IMR-90 (cell line): ENCODE measurements around the gene MINAR1. TPM values are rescaled to one million over a fixed set of nuclear protein-coding genes. Genes with fewer than 3 reads are reported as not detected.

ENCODE experiments used
- ATAC-seq: fragments of 200-7000 bp; cut with Tn5 transposase; 2 replicates; pipeline ENCODE4 v1.9.1; 2020; ENCODE audit warnings: low read depth, mild to moderate bottlenecking, moderate library complexity
- BruUV-seq: library from RNA; stranded (reverse); fragments of 400-500 nt; replicated peaks from 2 replicates; lab custom pipeline; 2021; lab: Mats Ljungman, UMichigan
- CTCF ChIA-PET: fragments of 300-600 bp; formaldehyde crosslinking; extraction: SDS; loops from one replicate; lab custom pipeline; 2021; ENCODE audit warnings: antibody characterized with exemption; lab: Yijun Ruan, JAX
- POLR2A ChIA-PET: fragments of 300-600 bp; sonication (Branson Sonifier 250); formaldehyde crosslinking; loops from one replicate; lab custom pipeline; 2022; ENCODE audit warnings: antibody characterized with exemption; ENCODE audit not compliant: unreplicated experiment; lab: Charles Lee
- DNase-seq: peaks from one replicate; pipeline ENCODE4 v3.0.0; 2013
- H2AFZ ChIP-seq: replicated peaks from 2 replicates; pipeline ENCODE3; 2013; ENCODE audit warnings: low read length, mild to moderate bottlenecking; ENCODE audit not compliant: poor library complexity
- H2AK5ac ChIP-seq: 2 replicates; pipeline ENCODE4 v1.6.1; 2013; ENCODE audit warnings: low read depth, low read length, inconsistent platforms
- H2AK9ac ChIP-seq: replicated peaks from 2 replicates; pipeline ENCODE3; 2013; ENCODE audit warnings: mild to moderate bottlenecking, low read depth, low read length, moderate library complexity; ENCODE audit not compliant: poor library complexity
- H2BK120ac ChIP-seq: 2 replicates; pipeline ENCODE4 v1.6.1; 2013; ENCODE audit warnings: low read depth, low read length, inconsistent platforms
- H2BK15ac ChIP-seq: 3 replicates; pipeline ENCODE4 v1.6.1; 2013; ENCODE audit warnings: low read depth, low read length, inconsistent platforms
- H2BK20ac ChIP-seq: 2 replicates; pipeline ENCODE4 v1.6.1; 2013; ENCODE audit warnings: low read depth, mild to moderate bottlenecking, inconsistent platforms, low read length, moderate library complexity
- H2BK5ac ChIP-seq: 2 replicates; pipeline ENCODE4 v1.6.1; 2013; ENCODE audit warnings: mild to moderate bottlenecking, low read depth, low read length, inconsistent platforms; ENCODE audit not compliant: poor library complexity, severe bottlenecking
- H3K14ac ChIP-seq: replicated peaks from 2 replicates; pipeline ENCODE4 v1.6.1; 2013; ENCODE audit warnings: low read depth, low read length, inconsistent platforms
- H3K18ac ChIP-seq: 2 replicates; pipeline ENCODE4 v1.6.1; 2013; ENCODE audit warnings: low read depth, low read length, control low read depth
- H3K23ac ChIP-seq: 2 replicates; pipeline ENCODE4 v1.6.1; 2013; ENCODE audit warnings: low read depth, low read length, inconsistent platforms
- H3K27ac ChIP-seq: 2 replicates; pipeline ENCODE4 v1.5.1; 2013; ENCODE audit warnings: mild to moderate bottlenecking, control low read depth, low read length; ENCODE audit not compliant: insufficient read depth
- H3K27me3 ChIP-seq: 2 replicates; pipeline ENCODE4 v1.6.1; 2013; ENCODE audit warnings: low read length; ENCODE audit not compliant: control insufficient read depth, insufficient read depth
- H3K36me3 ChIP-seq: 2 replicates; pipeline ENCODE4 v1.6.1; 2013; ENCODE audit warnings: low read length, mixed read lengths; ENCODE audit not compliant: control insufficient read depth, insufficient read depth
- H3K4ac ChIP-seq: 2 replicates; pipeline ENCODE4 v1.6.1; 2013; ENCODE audit warnings: low read depth, low read length, inconsistent platforms
- H3K4me1 ChIP-seq: 2 replicates; pipeline ENCODE4 v1.6.1; 2013; ENCODE audit warnings: low read length, mixed read lengths; ENCODE audit not compliant: control insufficient read depth, insufficient read depth
- H3K4me2 ChIP-seq: 2 replicates; pipeline ENCODE4 v1.6.1; 2013; ENCODE audit warnings: low read depth, mild to moderate bottlenecking, control low read depth, low read length, moderate library complexity
- H3K4me3 ChIP-seq: 2 replicates; pipeline ENCODE4 v1.5.1; 2013; ENCODE audit warnings: low read depth, mild to moderate bottlenecking, control low read depth, low read length, moderate library complexity; ENCODE audit not compliant: insufficient read depth
- H3K56ac ChIP-seq: 2 replicates; pipeline ENCODE4 v1.6.1; 2013; ENCODE audit warnings: low read length, inconsistent platforms; ENCODE audit not compliant: insufficient read depth; ENCODE audit errors: extremely low read depth
- H3K79me1 ChIP-seq, 2 experiments: 2 replicates each; pipeline ENCODE4 v1.6.1; 2013; ENCODE audit warnings: low read length in 2 of 2, inconsistent platforms in 1 of 2, low read depth in 1 of 2
- H3K9ac ChIP-seq: 2 replicates; pipeline ENCODE4 v1.6.1; 2013; ENCODE audit warnings: low read depth, low read length, control low read depth
- H3K9me1 ChIP-seq: 2 replicates; pipeline ENCODE4 v1.6.1; 2013; ENCODE audit warnings: low read length, inconsistent platforms; ENCODE audit not compliant: insufficient read depth
- H3K9me3 ChIP-seq: 2 replicates; pipeline ENCODE4 v1.6.1; 2013; ENCODE audit warnings: low read length; ENCODE audit not compliant: control insufficient read depth, insufficient read depth
- H4K20me1 ChIP-seq: 2 replicates; pipeline ENCODE4 v1.6.1; 2013; ENCODE audit warnings: low read length, inconsistent platforms; ENCODE audit not compliant: insufficient read depth
- H4K5ac ChIP-seq: 2 replicates; pipeline ENCODE4 v1.6.1; 2013; ENCODE audit warnings: mild to moderate bottlenecking, low read depth, low read length, control low read depth
- H4K8ac ChIP-seq, 2 experiments: 2 replicates each; pipeline ENCODE4 v1.6.1; 2013; ENCODE audit warnings: low read depth in 2 of 2, low read length in 2 of 2, control low read depth in 1 of 2, inconsistent platforms in 1 of 2
- H4K91ac ChIP-seq: 2 replicates; pipeline ENCODE4 v1.6.1; 2013; ENCODE audit warnings: low read depth, low read length, inconsistent platforms; ENCODE audit not compliant: insufficient read depth
- BHLHE40 ChIP-seq: fragments of 150-350 bp; IDR thresholded peaks from 2 replicates; pipeline ENCODE4 v1.6.1; 2016; ENCODE audit warnings: mild to moderate bottlenecking, low read depth, low read length
- CEBPB ChIP-seq: IDR thresholded peaks from 2 replicates; pipeline ENCODE4 v1.6.1; 2012; ENCODE audit warnings: low read depth, low read length, improper control_type of control experiment
- CHD1 ChIP-seq: IDR thresholded peaks from 2 replicates; pipeline ENCODE4 v1.6.1; 2012; ENCODE audit warnings: low read depth, low read length, improper control_type of control experiment
- CTCF ChIP-seq: conservative IDR thresholded peaks from 2 replicates; pipeline ENCODE4 v1.5.1; 2012; ENCODE audit warnings: mild to moderate bottlenecking, low read depth, low read length, improper control_type of control experiment
- ELK1 ChIP-seq: fragments of 150-350 bp; IDR thresholded peaks from 2 replicates; pipeline ENCODE4 v1.6.1; 2016; ENCODE audit warnings: low read depth, mild to moderate bottlenecking, low read length, moderate library complexity, borderline replicate concordance
- FOS ChIP-seq: fragments of 150-350 bp; IDR thresholded peaks from 2 replicates; pipeline ENCODE4 v1.6.1; 2016; ENCODE audit warnings: low read depth, low read length
- MAFK ChIP-seq: IDR thresholded peaks from 2 replicates; pipeline ENCODE4 v1.6.1; 2012; ENCODE audit warnings: low read depth, low read length, improper control_type of control experiment
- MAZ ChIP-seq: IDR thresholded peaks from 2 replicates; pipeline ENCODE4 v1.6.1; 2012; ENCODE audit warnings: low read depth, mild to moderate bottlenecking, low read length, improper control_type of control experiment, moderate library complexity, borderline replicate concordance
- MXI1 ChIP-seq: IDR thresholded peaks from 2 replicates; pipeline ENCODE4 v1.6.1; 2012; ENCODE audit warnings: low read depth, mild to moderate bottlenecking, low read length, moderate library complexity, borderline replicate concordance
- NFE2L2 ChIP-seq: fragments of 150-350 bp; IDR thresholded peaks from 2 replicates; pipeline ENCODE4 v1.6.1; 2016; ENCODE audit warnings: low read depth, mild to moderate bottlenecking, low read length
- POLR2A ChIP-seq: IDR thresholded peaks from 2 replicates; pipeline ENCODE4 v1.6.1; 2012; ENCODE audit warnings: mild to moderate bottlenecking, low read depth, low read length
- RCOR1 ChIP-seq: IDR thresholded peaks from 2 replicates; pipeline ENCODE4 v1.6.1; 2012; ENCODE audit warnings: mild to moderate bottlenecking, low read length, improper control_type of control experiment; ENCODE audit not compliant: insufficient replicate concordance
- RFX5 ChIP-seq: IDR thresholded peaks from 2 replicates; pipeline ENCODE4 v1.8.0; 2012; ENCODE audit warnings: low read depth, mild to moderate bottlenecking, low read length, moderate library complexity
- SMC3 ChIP-seq: fragments of 150-350 bp; IDR thresholded peaks from 2 replicates; pipeline ENCODE4 v1.6.1; 2016; ENCODE audit warnings: low read depth, mild to moderate bottlenecking, antibody characterized with exemption, low read length, moderate library complexity
- USF2 ChIP-seq: fragments of 150-350 bp; IDR thresholded peaks from 2 replicates; pipeline ENCODE4 v1.6.1; 2017; ENCODE audit warnings: mild to moderate bottlenecking, antibody characterized with exemption, low read length, low read depth
- WGBS, 2 experiments: methylation state at CpG; one replicate each; pipeline versions ENCODE4 v1.1.5 to v1.1.7; 2013; ENCODE audit warnings: missing lambda C conversion rate in 2 of 2; ENCODE audit not compliant: insufficient read length in 1 of 2; ENCODE audit errors: extremely low coverage in 2 of 2; 5-methylcytosine and 5-hydroxymethylcytosine counted together
- dilution Hi-C: fragments of 300-500 bp; cut with HindIII; formaldehyde crosslinking; loops from one replicate; pipeline ENCODE4 v1.14.3; 2018; ENCODE audit warnings: low sequenced_read_pairs; ENCODE audit not compliant: unreplicated experiment
- in situ Hi-C: fragments of 300-500 bp; cut with MboI; formaldehyde crosslinking; loops from 3 replicates; pipeline ENCODE4 v1.14.3; 2019; ENCODE audit warnings: low sequenced_read_pairs, inconsistent platforms, mixed read lengths
- intact Hi-C: fragments of 100-400 bp; cut with micrococcal nuclease; formaldehyde crosslinking; loops from 2 replicates; pipeline ENCODE4 v1.10.0; 2022
- polyA plus RNA-seq, 3 experiments: library from polyadenylated mRNA; depleted of rRNA; stranded (reverse); fragments of >200 nt; gene quantifications; 2 replicates each; pipeline ENCODE4 v1.2.3, GENCODE V29; 2012; ENCODE audit warnings: low replicate concordance in 1 of 3
- total RNA-seq: library from RNA; depleted of rRNA; stranded (reverse); fragments of >200 nt; gene quantifications from 2 replicates; pipeline ENCODE4 v1.2.3, GENCODE V29; 2012

MINAR1 gene
- total and polyA plus RNA-seq, 2 of the 4 experiments (the other 2 are of a cell fraction) = 0.65 to 1.6 TPM

GRCh38 chr15:79463043-79463780 lies 31.1 kb downstream of the MINAR1 start:
- Histone ChIP-seq H3K27ac (no peak overlapping the region), H2AFZ (no peak overlapping the region), H3K4ac (no peak overlapping the region), H3K18ac (no peak overlapping the region), H4K5ac (no peak overlapping the region), H3K4me1 (no peaks in the 10 kb centered on the region), H3K36me3 (no peaks in the 10 kb centered on the region), H3K79me1 (no peaks in the 10 kb centered on the region), H3K9ac (no peak overlapping the region), H3K9me3 (no peaks in the 10 kb centered on the region), H3K9me1 (no peaks in the 10 kb centered on the region), H3K56ac (no peak overlapping the region), H4K20me1 (no peaks in the 10 kb centered on the region), H3K23ac (no peak overlapping the region), H3K27me3 (no peaks in the 10 kb centered on the region), H4K91ac (no peak overlapping the region), H3K4me3 (no peak overlapping the region), H3K4me2 (no peak overlapping the region), H2AK5ac (no peak overlapping the region), H4K8ac (no peak overlapping the region), H3K14ac (no peak overlapping the region), H2AK9ac (no peak overlapping the region), H2BK20ac (no peak overlapping the region), H2BK15ac (no peak overlapping the region), H2BK120ac (no peak overlapping the region), H2BK5ac (no peak overlapping the region)
- dilution Hi-C loops (no loop called here), in situ Hi-C loops (no loop called here), intact Hi-C loops (no loop called here)
- DNase-seq (no peak), ATAC-seq (no peak)
- TF ChIP-seq RCOR1 (no peak), NFE2L2 (no peak), USF2 (no peak), MXI1 (no peak), POLR2A (no peak), CTCF (no peak), MAZ (no peak), RFX5 (no peak), CHD1 (no peak), MAFK (no peak), ELK1 (no peak), CEBPB (no peak), SMC3 (no peak), FOS (no peak), BHLHE40 (no peak)
- ChIA-PET CTCF (interaction anchor here (1.5 kb wide), 1 partner anchor 13 kb away, joined by 4 read pairs; no protein-coding TSS in a partner anchor), POLR2A (no interaction called here)
- BruUV-seq = no TSS peak
- 75% methylated on average over 7 of the region's 18 CpGs; no CpG with 5 or more reads in 1 of the 2 experiments for WGBS, 2 experiments
